Measurements from ENCODE around the gene C3orf22.

DNA sequence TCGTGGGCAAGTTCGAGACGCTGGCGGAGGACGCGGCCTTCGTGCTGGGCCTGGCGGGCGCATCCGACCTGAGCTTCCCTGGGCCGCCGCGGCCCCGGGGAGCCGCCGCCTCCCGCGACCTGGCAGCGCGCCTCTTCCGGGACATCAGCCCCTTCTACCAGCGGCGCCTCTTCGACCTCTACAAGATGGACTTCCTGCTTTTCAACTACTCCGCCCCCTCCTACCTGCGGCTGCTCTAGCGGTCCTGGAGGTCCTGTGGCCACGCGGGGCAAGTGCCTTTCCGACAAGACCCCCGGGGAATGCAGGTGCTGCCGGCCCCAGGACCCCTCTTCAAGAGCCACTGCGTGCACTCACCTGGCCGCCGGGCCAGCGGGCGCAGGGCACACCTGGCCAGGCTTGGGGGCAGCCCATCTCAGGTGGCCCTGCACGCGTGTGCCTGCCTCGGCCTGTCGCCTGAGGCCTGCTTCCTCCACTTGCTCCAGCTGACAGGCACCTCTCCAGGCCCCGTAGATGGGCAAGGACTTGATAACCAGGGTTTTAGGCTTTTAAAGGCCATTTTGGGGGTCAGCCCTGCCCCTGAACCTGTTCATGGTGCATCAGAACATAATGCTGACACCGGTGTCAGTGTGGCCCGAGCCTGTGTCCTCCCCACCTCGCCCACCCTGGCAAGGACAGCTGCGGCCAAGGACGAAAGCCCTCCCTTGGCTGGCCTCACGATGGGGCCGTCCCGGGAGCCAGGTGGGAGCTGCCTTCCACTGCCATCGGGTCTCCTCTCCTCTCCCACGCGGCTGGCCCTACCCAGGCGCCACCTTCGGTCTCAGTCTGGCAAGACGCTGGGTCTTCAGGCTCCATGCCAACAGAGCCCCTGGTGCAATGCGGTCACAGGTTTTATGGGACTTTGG, 16.1 kb downstream of the C3orf22 start:
- TF ChIP-seq, protein P1, sequence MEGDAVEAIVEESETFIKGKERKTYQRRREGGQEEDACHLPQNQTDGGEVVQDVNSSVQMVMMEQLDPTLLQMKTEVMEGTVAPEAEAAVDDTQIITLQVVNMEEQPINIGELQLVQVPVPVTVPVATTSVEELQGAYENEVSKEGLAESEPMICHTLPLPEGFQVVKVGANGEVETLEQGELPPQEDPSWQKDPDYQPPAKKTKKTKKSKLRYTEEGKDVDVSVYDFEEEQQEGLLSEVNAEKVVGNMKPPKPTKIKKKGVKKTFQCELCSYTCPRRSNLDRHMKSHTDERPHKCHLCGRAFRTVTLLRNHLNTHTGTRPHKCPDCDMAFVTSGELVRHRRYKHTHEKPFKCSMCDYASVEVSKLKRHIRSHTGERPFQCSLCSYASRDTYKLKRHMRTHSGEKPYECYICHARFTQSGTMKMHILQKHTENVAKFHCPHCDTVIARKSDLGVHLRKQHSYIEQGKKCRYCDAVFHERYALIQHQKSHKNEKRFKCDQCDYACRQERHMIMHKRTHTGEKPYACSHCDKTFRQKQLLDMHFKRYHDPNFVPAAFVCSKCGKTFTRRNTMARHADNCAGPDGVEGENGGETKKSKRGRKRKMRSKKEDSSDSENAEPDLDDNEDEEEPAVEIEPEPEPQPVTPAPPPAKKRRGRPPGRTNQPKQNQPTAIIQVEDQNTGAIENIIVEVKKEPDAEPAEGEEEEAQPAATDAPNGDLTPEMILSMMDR (IDR thresholded peaks at IDR 0.05): no peak
- no peak for TF ChIP-seq POLR2A (IDR thresholded peaks at IDR 0.05)

Measured in uterus (tissue), 2 donors.